ENCODE results near the gene KRT84.

GRCh38 chr12:52355176-52355575 lies 30.3 kb downstream of the KRT84 start:
- TF ChIP-seq CTCF (IDR thresholded peaks at IDR 0.05; ENCODE audit: insufficient read depth, low read length) (no peak), REST (IDR thresholded peaks at IDR 0.05; ENCODE audit: insufficient replicate concordance, low read depth) (no peak)

Measured in HL-60 (cell line).